CD4-positive, alpha-beta T cell treated with Interleukin-15 for 4 hours (primary cell): ENCODE measurements around the gene ADAMTS15.

Experiments used
- DNase-seq: peaks from one replicate; pipeline ENCODE4 v3.0.0-alpha.2; 2020; ENCODE audit warnings: low spot score

The ADAMTS15 gene

DNA sequence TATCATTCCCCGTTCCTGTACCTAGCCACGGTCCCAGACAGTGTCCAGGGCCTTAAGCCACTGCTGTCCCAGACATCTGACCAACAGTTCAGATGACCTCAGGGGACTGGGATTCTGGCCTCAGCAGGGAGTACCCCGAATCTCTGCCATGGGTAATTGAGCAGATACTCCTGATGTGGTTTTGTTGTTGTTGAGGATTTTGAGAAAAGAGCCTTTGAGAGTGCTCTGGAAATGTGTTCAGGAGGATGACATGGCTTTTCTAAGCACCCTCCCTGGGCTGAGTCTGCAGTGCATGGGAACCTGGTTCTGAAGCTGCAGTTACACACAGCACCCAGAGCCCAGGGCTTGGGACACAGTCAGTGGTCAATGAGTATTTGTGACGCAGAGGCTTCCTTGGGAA lies 30.4 kb downstream of the ADAMTS15 start:
- no peak for DNase-seq

DNA sequence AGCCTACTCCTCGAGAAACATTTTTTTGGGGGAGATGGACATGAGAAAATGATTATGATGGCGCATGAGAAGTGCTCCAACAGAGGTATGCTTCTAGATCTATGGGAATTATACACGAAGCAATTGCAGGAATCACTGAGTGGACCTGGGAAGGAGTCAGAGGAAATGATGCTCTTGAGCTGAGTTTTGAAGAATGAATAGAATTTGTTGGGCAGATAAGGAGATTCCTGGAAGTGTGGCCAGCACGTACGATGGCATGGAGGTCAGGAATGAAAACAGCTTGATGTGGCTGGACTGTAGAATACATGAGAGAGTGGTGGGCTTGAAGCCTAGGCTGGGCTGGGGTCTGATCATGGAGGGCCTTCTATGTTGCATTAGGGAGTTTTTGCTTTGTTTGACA lies 31.7 kb downstream of the ADAMTS15 start:
- no peak for DNase-seq

DNA sequence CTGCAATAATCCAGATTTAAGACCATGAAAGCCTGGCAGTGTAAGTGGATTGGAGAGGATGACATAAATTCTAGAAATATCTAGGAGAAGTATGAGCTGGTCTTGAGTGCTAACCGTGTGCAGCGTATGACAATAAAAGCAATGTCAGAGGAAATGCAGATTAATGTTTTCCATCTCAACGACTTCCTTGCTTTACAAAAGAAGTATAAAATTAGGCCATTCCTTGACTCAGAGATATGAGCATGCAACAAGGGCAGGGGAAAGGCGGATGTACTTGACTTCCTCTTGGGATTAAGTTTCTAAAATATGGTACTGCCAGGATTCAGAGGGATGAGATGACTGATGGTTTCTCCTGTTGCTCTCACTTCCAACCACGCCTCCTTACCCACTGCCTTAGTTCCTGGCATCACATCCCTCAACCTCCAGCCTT lies 32.3 kb downstream of the ADAMTS15 start:
- DNase-seq: no peak

DNA sequence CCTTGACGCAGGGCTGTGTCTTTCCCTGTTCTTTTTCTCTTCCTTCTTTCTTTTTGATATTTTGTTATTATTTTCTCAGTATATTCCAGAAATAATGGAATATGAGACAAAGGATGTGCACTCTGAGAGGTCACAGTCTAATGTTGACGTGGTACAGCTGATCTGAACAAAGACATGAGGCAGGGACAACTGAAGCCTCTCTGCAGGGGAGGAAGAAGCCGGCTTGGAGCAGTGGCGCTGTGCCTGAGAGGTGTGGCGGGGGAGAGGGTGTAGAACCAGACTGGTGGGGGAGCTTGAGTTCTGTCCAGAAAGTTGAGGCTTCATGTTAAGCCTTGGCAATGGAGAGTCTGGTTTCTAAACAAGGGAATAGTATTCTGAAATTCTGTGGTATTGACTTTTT lies 34.7 kb downstream of the ADAMTS15 start:
- no peak for DNase-seq

DNA sequence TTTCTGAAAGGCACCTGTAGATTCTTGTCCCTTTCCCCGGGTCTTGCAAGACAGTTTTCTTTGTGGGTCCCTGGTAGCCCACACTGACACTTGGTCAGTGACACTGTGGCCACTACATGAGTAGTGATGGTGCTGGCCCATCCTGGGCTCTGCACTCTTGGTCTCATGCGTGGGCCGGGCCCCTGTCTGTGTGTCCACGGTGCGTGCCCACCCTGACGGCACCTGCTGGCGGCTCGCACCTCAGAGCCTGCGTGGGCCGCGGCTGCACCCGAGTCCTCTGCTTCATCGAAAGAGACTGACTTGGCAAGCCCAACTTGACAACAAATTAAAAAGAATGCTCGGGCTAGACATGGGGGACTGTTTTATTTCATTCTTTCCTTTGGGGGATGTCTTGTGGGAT lies 37.5 kb downstream of the ADAMTS15 start:
- DNase-seq: no peak

DNA sequence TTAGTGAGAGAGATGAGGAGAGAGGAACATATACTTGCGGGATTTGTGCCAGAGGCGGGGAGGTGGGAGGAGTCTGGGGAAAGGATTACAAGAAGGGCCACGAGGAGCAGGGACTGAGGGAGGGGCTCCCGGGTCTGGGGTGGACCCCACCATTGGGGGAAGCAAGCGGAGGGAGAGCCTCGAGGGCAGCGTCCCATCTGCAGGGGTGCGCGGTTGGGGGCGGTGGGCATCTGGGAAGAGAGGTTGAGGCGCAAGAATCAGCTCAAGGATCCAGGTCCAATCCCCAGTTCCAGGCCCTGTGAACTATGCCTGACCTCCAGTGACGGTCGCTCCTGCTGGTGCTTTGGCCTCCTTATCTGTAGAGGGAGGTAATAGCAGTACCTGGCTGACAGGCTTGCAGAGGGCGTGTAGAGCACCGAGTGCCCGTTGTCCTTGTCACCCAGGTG lies 38.0 kb downstream of the ADAMTS15 start:
- no peak for DNase-seq

DNA sequence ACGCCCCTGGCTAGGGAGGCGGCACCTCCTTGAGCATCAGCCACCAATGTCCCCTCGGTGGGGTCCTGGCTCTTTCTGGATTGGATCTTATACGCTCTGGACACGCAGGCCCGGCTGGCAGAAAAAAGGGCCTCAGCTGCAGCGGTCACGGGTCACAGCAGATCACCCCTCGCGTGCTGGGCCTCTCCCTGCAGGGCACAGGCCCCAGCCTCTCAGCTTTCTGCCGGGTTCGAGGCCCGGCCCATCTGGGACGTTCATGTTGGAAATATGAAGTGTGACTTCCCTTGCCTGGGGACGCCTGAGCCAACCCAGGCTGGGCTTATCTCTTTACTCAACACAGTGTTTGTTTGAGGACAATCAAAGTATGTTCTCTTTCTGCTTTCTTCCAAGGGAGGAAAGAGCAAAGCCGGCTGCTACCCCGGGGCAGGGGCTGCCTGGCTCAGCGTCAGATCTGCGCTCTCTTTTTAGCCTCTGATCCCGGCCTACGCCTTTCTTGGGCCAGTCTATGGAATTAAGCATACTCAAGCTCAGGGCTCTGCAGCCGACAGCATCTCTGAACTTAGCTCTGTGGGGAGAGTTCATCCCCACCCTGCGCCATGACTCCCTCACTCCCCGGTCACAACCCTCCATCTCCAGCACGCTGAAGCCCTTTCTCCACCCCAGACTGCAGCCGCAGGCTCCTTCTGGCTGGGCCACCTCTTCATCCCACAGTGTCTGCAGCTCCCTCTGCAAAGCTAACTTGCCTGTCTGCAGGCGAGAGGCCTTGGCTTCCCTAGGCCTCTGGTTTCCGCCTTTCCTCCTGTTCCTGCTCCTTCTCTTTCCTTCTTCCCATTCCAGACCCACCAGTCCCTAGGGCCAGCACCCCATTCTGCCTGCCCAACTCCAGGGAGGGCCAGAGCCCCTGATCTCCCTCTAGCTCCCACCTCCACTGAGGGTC lies 38.8 kb downstream of the ADAMTS15 start:
- DNase-seq: no peak

DNA sequence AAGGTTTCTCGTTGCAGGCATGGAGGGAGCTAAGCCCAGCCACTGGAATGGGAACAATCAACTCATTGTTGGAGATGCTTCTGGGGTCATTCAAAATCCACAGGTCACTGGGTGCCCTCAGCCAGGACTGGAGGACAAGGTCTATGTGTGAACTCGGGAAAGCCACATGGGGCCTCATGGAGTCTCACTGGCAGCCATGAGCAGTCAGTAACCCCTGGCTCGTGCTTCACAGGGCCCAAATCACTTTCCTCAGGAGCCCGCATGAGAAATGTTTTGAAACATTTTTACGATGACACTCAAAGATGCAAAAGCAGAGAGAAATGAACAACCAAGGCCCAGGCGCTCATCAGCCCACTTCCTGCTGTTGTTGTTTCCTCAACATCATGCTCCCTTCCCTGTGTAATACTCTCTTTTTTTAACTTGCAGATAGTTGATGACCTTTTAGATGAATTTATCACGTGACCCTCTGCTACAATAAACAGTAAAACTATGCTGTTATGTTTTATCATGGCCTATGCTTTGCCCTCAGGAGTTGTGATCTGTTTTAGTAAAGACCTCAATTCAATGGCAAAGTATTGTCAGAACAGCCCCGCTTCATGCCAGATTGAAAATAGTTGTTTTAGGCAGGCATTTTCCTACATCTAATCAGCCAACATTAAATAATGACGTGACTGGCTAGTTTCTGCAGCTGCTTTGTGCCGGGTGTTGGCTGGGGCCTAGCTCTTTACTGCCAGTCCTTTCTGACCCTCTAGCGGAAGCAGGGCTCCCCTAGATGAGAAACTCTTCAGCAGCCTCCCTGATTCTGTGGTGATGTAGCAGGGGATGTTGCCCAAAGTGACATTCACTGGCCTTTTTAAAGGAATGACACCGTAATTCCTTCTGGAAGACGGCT lies 39.7 kb downstream of the ADAMTS15 start:
- no peak for DNase-seq

DNA sequence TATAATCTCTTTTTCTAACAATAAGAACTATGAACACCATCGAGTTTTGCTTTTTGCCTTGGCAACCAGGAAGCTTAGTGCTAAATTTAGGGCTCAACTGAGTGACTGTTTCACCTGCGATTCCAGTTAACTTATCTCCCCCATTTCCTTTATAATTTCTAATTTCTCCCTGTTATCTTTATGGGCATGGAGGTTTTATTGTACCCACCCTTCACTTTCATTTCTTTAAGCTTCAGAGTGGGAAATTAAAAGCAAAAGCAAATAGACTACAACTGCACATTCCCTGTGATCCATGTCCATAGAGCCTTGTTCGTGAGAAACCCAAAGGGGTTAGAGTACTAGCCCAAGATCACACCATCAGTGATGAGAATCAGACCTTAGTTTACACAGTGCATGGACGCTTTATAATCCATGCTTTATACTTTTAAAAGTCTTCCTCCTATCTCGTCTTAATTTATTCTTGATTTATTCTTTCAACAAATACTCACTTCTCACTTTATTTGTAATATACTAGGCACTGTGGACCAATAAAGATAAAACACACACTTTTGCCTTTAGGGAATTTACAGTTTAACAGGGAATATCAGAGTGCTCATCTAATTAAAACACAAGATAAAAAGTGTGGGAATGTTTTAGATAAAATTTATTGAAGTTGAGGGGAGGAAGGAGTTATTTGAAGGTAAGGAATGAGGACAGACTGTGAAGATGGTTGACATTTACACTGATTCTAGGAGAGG lies 40.6 kb downstream of the ADAMTS15 start:
- DNase-seq: no peak

DNA sequence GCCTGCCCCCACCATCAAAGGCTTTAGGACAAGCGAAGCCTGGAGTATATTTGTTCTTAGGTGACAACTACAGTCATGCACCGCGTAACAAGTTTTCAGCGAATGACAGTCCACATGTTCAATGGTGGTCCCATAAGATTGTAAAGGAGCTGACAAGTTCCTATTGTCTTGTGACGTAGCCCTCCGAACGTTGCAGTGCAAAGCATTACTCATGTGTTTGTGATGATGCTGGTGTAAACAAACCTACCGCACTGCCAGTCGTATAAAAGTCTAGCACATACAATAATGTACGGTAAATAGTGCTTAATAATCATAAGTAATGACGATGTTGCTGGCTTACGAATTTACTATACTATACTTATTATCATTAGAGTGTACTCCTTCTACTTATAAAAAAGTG lies 41.3 kb downstream of the ADAMTS15 start:
- DNase-seq: no peak

DNA sequence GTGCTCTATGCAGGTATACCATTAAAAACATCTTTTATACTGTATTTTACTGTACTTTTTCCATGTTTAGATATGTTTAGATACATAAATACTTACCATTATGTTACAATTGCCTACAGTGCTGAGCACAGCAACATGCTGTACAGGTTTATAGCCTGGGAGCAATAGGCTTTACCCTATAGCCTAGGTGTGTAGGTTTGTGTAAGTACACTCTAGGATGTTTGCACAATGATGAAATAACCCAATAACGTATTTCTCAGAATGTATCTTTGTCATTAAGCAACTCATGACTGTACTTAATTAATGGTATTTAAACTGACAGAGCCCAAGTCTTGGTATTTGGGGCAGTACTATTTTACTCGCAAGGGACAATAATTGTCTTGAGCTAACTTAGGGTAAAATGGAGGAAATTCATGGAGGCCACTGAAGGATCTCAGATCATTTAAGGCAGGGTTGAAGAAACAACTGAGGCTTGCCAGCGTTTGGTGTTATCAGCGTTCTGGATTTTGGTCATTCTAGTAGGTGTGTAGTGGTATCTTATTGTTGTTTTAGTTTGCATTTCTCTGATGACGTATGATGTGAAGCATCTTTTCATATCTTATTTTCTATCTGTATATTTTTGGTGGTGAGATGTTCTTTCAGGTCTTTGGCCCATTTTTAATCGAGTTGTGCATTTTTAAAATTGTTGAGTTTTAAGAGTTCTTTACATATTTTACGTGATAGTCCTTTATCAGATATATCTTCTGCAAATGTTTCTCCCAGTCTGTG lies 42.4 kb downstream of the ADAMTS15 start:
- DNase-seq: no peak

DNA sequence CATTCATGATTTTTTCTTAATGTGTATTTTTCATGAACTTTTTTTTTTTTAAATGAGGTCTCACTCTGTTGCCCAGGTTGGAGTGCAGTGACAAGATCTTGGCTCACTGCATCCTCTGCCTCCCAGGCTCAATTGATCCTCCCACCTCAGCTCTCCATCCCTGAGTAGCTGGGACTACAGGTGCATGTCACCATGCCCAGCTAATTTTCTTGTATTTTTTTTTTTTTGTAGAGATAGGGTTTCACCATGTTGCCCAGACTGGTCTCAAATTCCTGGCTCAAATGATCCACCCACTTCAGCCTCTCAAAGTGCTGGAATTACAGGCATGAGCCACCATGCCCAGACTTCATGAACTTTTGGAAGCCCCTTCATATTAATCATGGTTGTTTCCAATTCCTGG lies 49.7 kb downstream of the ADAMTS15 start:
- no peak for DNase-seq

DNA sequence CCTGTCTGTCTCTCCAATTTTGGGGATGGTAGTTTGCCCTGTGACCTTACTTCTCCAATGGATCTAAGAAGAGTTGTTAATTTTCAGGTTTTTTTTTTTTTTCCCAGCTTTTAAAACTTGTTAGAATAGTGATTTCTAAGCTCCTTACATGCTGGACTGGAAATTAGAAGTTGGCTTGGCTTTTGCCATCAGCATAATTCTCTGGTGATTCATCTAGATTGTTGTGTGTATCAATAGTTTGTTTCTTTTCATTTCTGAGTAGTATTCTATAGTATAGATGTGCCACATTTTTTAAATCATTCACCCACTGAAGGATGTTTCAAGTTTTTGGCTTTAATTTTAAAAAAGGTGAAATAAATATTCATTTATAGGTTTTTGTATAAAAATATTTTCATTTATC lies 51.4 kb downstream of the ADAMTS15 start:
- no peak for DNase-seq

DNA sequence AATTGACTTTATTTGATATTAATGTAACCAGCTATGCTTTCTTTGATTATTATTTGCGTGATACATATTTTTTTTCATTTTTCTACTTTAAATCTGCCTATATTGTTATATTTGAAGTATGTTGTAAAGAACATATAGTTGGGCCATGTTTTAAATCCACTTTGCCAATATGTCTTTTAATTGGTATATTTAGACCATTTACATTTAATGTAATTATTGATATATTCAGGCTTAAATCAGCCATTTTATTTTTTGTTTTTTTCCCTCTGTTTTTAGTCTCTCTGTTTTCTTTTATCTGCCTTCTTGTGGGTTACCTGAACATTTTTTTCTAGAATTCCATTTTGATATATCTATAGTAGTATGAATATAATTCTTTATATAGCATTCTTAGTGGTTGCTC lies 55.9 kb downstream of the ADAMTS15 start:
- DNase-seq: no peak

DNA sequence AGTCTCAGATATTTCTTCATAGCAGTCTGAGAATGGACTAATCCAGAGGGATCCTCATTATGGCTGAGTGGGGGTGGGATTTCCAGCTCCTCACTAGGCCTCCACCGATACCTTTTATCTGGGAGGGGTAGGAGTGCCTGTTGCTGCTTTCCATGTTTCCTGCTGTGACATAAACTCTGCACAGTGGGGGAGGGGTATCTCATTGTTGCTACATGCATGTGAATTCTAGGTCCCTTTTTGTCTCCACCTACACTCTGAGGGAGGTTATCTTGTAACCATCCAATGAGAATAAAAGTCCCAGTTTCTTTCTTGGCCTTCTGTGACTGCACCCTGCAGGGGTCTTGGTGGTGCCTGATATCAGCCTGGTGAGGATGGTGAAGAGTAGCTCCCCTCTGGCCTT lies 60.5 kb downstream of the ADAMTS15 start:
- DNase-seq: no peak

DNA sequence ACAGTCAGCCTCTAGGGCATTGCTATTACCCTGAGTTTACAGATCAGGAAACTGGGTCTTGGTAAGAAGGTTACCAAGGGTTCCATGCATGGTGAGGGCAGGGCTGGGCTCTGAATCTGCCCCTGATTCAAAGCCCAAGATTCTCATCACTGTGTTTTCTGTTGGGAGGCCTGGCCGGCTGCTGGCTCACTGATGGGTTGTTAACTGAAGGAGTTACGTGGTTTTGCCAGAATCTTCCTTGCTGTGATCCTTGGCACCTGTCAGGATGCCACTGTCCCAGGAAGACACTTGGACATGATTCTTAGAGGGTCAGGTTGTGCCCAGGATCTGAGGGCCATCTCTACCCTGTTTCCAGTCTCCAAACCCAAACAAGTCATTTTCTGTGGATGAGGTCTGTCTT lies 61.5 kb downstream of the ADAMTS15 start:
- DNase-seq: no peak

DNA sequence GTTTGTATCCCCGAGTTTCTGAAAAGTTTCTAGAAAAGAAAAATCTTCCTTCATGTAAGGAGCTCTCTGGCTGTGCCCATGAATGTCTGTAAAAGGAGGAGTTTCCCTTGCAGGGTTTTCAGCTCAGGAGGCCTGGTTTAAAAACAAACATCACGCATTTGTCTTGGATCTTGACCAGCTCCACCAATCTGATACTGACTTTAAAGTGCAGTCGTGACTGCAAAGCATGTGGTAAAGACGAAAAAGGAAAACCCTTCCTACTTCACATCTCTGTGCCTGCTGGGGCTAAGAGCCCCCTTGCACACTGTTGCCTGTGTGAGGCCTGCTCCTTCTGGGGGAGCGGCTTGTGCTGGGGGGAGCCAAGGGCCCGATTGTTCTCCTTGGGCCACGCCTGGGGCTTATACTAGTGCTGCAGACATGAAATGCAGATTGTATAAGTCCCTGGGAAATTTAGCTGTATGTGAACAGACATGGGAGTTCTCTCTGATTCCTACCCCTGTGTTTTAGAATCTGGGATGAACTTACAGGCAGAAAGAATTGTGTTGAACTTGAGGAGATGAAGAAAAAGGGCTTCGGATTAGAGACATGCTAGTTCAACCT lies 62.1 kb downstream of the ADAMTS15 start:
- no peak for DNase-seq

DNA sequence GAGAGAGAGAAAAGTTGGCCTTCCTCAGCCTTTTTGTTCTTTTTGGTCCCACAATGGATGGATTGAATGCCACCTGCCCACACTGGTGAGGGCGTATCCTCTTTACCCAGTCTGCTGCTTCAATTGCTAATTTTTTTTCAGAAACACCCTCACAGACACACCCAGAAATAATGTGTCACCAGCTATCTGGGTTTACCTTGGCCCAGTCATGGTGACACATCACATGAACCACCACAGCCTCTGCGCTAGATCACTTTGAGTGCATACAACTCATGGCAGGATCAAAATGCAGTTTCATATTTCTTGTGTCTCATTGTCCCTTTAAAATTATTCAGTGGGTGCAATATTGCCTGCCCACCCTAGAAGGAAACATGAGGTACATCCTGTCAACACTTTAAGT lies 63.3 kb downstream of the ADAMTS15 start:
- no peak for DNase-seq

DNA sequence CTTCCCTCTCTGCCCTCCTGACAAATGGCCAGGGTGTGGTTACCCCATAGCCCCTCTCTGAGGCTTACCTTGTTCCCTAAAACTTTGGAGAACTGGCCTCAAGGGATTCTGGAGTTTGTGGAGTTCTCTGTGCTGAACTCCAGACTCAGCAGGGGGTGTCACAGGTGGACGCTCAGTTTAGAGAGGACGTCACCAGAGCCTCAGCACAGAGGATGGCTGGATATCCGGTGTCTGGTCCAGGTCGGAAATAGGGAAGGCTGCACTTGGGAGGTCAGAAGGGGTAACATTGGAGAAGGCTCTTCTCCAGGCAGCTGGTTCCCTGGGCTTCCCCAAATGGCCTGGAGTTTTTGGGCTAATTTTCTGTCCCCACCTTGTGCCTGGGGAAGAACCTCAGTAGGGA lies 64.2 kb downstream of the ADAMTS15 start:
- no peak for DNase-seq

DNA sequence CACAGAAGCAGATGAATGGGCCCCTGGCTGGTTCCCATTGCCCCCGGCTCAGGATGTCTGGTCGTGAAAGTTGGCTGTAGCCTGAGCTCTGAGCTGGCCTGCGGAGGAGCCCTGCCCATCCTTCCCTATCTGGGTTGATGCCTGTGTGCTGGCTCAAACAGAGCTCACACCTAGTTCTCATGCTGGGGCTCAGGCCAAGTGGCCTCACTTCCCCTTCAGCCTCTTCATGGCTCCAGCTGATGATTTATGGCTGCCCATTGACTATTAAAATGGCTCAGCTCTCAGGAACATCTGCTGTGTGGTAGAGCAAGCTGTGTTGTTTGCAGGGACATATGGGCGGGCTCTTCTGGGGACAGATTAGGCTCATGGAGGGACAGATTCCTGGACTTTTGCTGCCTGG lies 64.7 kb downstream of the ADAMTS15 start:
- no peak for DNase-seq

DNA sequence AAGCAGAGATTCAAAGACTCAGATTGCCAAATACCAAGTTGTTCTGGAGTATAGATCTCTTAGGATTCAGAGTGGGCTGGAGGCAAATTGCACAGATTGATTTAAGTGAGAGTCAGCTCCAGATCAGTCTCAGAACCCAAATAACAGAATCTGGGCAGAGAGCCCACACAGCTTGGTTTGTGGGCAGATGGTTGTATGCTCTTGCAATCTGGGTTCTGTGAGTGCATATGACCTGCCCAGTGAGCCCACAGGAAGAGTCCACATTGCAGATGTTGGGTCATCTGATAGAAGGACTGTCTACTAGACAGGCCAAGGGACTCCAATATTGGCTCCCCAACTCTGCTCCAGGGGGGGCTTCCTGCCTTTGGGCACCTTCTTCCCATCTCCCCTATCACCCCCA lies 65.9 kb downstream of the ADAMTS15 start:
- no peak for DNase-seq
